HG03045 (cell line): ENCODE results near the gene FNBP1.
A peak's percentile ranks its signal among the peaks of the same experiment; 100 is the strongest.

Experiments
- ATAC-seq: cut with Tn5 transposase; IDR thresholded peaks from one replicate; pipeline ENCODE4 v1.9.1; 2021; ENCODE audit warnings: mild to moderate bottlenecking, moderate library complexity; ENCODE audit not compliant: unreplicated experiment

FNBP1 gene

GRCh38 chr9:130042885-130043653 is at the start of gene FNBP1:
TSS of gene FNBP1 (minus strand) at chr9:130043189. CDS start at chr9:130042975, 214 bp downstream.
- peak; percentile 44 for ATAC-seq

GRCh38 chr9:130090915-130091314 is 47.9 kb upstream of the FNBP1 start:
- ATAC-seq = no peak

GRCh38 chr9:130089141-130089540 is 46.2 kb upstream of the FNBP1 start:
- no peak for ATAC-seq

GRCh38 chr9:130088051-130088450 is 45.1 kb upstream of the FNBP1 start:
- no peak for ATAC-seq

- no peak for ATAC-seq
Observed at GRCh38 chr9:130084337-130084736, 41.3 kb upstream of the FNBP1 start.

GRCh38 chr9:130078547-130078946 is 35.6 kb upstream of the FNBP1 start:
- no peak for ATAC-seq

GRCh38 chr9:130073373-130073772 is 30.4 kb upstream of the FNBP1 start:
- no peak for ATAC-seq

- no peak for ATAC-seq
Observed at GRCh38 chr9:130072515-130073235, 29.7 kb upstream of the FNBP1 start.

- ATAC-seq = no peak
Observed at GRCh38 chr9:130069048-130069447, 26.1 kb upstream of the FNBP1 start.

- no peak for ATAC-seq
Observed at GRCh38 chr9:130064621-130065020, 21.6 kb upstream of the FNBP1 start.

GRCh38 chr9:130062750-130063149 is 19.8 kb upstream of the FNBP1 start:
- ATAC-seq = no peak

- ATAC-seq = no peak
Observed at GRCh38 chr9:130060296-130060695, 17.3 kb upstream of the FNBP1 start.

GRCh38 chr9:130058887-130059286 is 15.9 kb upstream of the FNBP1 start:
- ATAC-seq = no peak

GRCh38 chr9:130058154-130058553 is 15.2 kb upstream of the FNBP1 start:
- ATAC-seq = no peak

GRCh38 chr9:130054820-130055219 is 11.8 kb upstream of the FNBP1 start:
- ATAC-seq = no peak

- no peak for ATAC-seq
Observed at GRCh38 chr9:130054325-130054786, 11.4 kb upstream of the FNBP1 start.

- peak; percentile 63 for ATAC-seq
Observed at GRCh38 chr9:130053504-130054324, 10.7 kb upstream of the FNBP1 start, which contains the start of gene GPR107. TSS of gene GPR107 (plus strand) at chr9:130053906. CDS start at chr9:130053933, 27 bp downstream.

GRCh38 chr9:130053109-130053503 is 10.1 kb upstream of the FNBP1 start:
- ATAC-seq = no peak

GRCh38 chr9:130051855-130052254 is 8.9 kb upstream of the FNBP1 start:
- ATAC-seq = no peak

- no peak for ATAC-seq
Observed at GRCh38 chr9:130050462-130050861, 7.5 kb upstream of the FNBP1 start.
